PC-3 (cell line): ENCODE results near the gene SORD.
"Not testable (repeated sequence)": the region's sequence is repeated elsewhere in the genome, so short reads cannot be mapped to it uniquely, and the experiment has no call there.

Experiments
- CTCF ChIP-seq: fragments of 300-600 bp; sonication (generic); conservative IDR thresholded peaks from 2 replicates; pipeline ENCODE4 v1.5.1; 2017; ENCODE audit warnings: antibody characterized with exemption, low read depth, mild to moderate bottlenecking, low read length
- EZH2 ChIP-seq: fragments of 300-600 bp; sonication (generic); IDR thresholded peaks from one replicate; pipeline ENCODE4 v1.6.1; 2017; ENCODE audit warnings: antibody characterized with exemption, mild to moderate bottlenecking, low read length; ENCODE audit not compliant: unreplicated experiment
- EZH2phosphoT487 ChIP-seq: fragments of 300-600 bp; sonication (generic); IDR thresholded peaks from 2 replicates; pipeline ENCODE4 v1.6.1; 2018; ENCODE audit warnings: mild to moderate bottlenecking, antibody characterized with exemption, low read length, borderline replicate concordance

DNA sequence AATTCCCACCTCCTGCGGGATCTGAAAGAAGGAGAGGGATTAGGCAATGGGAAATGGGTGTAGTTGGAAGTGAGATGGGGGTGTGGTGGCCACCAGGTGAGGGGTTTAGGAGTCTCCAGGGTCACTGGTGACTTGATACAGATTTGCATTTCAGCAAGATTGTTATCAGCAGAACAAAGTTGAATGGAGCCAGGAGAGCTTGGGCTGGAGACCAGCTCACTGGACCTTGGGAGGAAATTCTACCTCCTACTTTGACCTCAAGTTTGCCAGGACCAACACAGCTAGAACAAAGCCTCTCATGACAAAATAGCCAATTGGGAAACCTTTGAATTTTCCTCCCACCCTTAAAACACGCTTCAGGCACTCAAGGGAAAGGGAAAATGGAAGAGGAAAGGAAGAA, 9.5 kb downstream of the SORD start:
- not testable (repeated sequence) for TF ChIP-seq EZH2, CTCF, EZH2phosphoT487
